ENCODE measurements around the gene MYO5A. TPM values are rescaled to one million over a fixed set of nuclear protein-coding genes. Genes with fewer than 3 reads are reported as not detected.

Gene MYO5A
- polyA plus RNA-seq, 1 of the 3 experiments (the other 2 are of a cell fraction): 11.0 TPM

DNA sequence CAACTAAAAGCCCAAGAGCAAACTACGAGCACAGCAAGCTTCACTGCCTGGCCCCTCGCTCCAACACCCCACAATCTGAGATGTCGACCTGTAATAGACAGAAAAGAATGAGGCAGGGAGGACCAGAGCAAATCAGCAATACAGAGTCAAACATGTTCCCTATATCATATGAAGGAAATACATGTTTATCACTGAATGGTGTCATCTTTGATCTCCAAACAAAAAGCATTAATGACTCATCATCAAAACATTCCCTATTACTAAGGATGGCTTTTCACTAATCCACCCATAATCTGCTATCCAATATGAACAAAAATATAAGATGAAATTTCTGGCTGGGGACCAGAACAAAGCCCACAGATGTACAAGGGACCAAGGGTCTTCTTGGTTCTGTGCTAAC lies 34.7 kb downstream of the MYO5A start:
- no peak overlapping the region for H3K27ac ChIP-seq (ENCODE audit: low read depth in 2 of 2, low read length in 1 of 2)
- ChIA-PET CTCF (no interaction called here), POLR2A (no interaction called here)
- WGBS (ENCODE audit: low lambda C conversion rate): 97% methylated on average over 3 of the region's 3 CpGs
- peaks cover 54% of the 10 kb centered on the region for H3K79me2 ChIP-seq (ENCODE audit: insufficient read depth)
- H3K4me3 ChIP-seq (ENCODE audit: low read depth in 2 of 2, low read length in 1 of 2): no peak overlapping the region
- peaks cover 4% of the 10 kb centered on the region for H3F3A ChIP-seq (replicated peaks; ENCODE audit: insufficient read depth)
- peaks cover 0 to 16% of the 10 kb centered on the region in 2 experiments; a peak in 2 of 4 replicates for H3K4me1 ChIP-seq (ENCODE audit: control insufficient read depth in 1 of 2, insufficient read depth in 2 of 2, low read depth in 1 of 2, low read length in 1 of 2)
- no peak for DNase-seq
- H4K20me1 ChIP-seq (ENCODE audit: insufficient read depth): no peaks in the 10 kb centered on the region
- no peak overlapping the region for H3K4me2 ChIP-seq
- no peaks in the 10 kb centered on the region for H3K27me3 ChIP-seq (ENCODE audit: insufficient read depth)
- no peaks in the 10 kb centered on the region for H3K36me3 ChIP-seq (replicated peaks in 1 of 2; ENCODE audit: control insufficient read depth in 1 of 2, insufficient read depth in 2 of 2, low read length in 1 of 2)
- no peaks in the 10 kb centered on the region for H3K9me3 ChIP-seq
- H2AFZ ChIP-seq (ENCODE audit: low read depth): no peak overlapping the region
- H3K9me2 ChIP-seq: no peaks in the 10 kb centered on the region
- no peak overlapping the region for H3K9ac ChIP-seq
- TF ChIP-seq RXRA (IDR thresholded peaks at IDR 0.05; ENCODE audit: borderline replicate concordance, low read depth): no peak
- TF ChIP-seq, protein P1, sequence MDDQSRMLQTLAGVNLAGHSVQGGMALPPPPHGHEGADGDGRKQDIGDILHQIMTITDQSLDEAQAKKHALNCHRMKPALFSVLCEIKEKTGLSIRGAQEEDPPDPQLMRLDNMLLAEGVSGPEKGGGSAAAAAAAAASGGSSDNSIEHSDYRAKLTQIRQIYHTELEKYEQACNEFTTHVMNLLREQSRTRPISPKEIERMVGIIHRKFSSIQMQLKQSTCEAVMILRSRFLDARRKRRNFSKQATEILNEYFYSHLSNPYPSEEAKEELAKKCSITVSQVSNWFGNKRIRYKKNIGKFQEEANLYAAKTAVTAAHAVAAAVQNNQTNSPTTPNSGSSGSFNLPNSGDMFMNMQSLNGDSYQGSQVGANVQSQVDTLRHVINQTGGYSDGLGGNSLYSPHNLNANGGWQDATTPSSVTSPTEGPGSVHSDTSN (IDR thresholded peaks at IDR 0.05): no peak
- no peak for TF ChIP-seq CHD2 (IDR thresholded peaks at IDR 0.05; ENCODE audit: low read length, partially characterized antibody)
- no peak for TF ChIP-seq USF2 (IDR thresholded peaks at IDR 0.05; ENCODE audit: borderline replicate concordance, low read depth, low read length)
- no peak for TF ChIP-seq NFIC (IDR thresholded peaks at IDR 0.05; ENCODE audit: borderline replicate concordance)
- no peak for TF ChIP-seq ELF1 (IDR thresholded peaks at IDR 0.05)
- no peak for TF ChIP-seq NRF1 (IDR thresholded peaks at IDR 0.05; ENCODE audit: low read depth, low read length)
- no peak for TF ChIP-seq GATA2 (CRISPR knock-in tag; IDR thresholded peaks at IDR 0.05)
- no peak for TF ChIP-seq SIN3A (IDR thresholded peaks at IDR 0.05; ENCODE audit: borderline replicate concordance, low read depth, low read length)
- TF ChIP-seq TAF1 (IDR thresholded peaks at IDR 0.05; ENCODE audit: borderline replicate concordance, low read depth, low read length): no peak
- TF ChIP-seq IRF3 (IDR thresholded peaks at IDR 0.05; ENCODE audit: low read depth, low read length): no peak
- TF ChIP-seq MEF2A (IDR thresholded peaks at IDR 0.05; ENCODE audit: borderline replicate concordance, low read depth): no peak
- TF ChIP-seq, protein P2, sequence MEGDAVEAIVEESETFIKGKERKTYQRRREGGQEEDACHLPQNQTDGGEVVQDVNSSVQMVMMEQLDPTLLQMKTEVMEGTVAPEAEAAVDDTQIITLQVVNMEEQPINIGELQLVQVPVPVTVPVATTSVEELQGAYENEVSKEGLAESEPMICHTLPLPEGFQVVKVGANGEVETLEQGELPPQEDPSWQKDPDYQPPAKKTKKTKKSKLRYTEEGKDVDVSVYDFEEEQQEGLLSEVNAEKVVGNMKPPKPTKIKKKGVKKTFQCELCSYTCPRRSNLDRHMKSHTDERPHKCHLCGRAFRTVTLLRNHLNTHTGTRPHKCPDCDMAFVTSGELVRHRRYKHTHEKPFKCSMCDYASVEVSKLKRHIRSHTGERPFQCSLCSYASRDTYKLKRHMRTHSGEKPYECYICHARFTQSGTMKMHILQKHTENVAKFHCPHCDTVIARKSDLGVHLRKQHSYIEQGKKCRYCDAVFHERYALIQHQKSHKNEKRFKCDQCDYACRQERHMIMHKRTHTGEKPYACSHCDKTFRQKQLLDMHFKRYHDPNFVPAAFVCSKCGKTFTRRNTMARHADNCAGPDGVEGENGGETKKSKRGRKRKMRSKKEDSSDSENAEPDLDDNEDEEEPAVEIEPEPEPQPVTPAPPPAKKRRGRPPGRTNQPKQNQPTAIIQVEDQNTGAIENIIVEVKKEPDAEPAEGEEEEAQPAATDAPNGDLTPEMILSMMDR (IDR thresholded peaks at IDR 0.05): no peak
- TF ChIP-seq REST (IDR thresholded peaks at IDR 0.05; ENCODE audit: low read depth, low read length): no peak
- no peak for TF ChIP-seq SMC3 (IDR thresholded peaks at IDR 0.05; ENCODE audit: low read depth, low read length)

Data from SK-N-SH (cell line).